ENCODE data around the gene CLDN25. TPM values are rescaled to one million over a fixed set of nuclear protein-coding genes. Genes with fewer than 3 reads are reported as not detected.

The CLDN25 gene
- total and polyA plus RNA-seq, 2 of the 13 experiments (the other 11 are each of a cell fraction or from before 2014, with no cell fraction given) = not detected

GRCh38 chr11:113730887-113731726 is 48.5 kb upstream of the CLDN25 start (continued):
- TF ChIP-seq ESRRA (CRISPR knock-in tag; IDR thresholded peaks at IDR 0.05; ENCODE audit: low read depth) (peak; percentile 86), ZNF331 (CRISPR knock-in tag; IDR thresholded peaks at IDR 0.05) (0 out of 2 replicates have a peak, but pooled peaks have one; percentile 7)

GRCh38 chr11:113732092-113732491 is 47.5 kb upstream of the CLDN25 start:
- no peaks in the 10 kb centered on the region for H3K9me3 ChIP-seq (ENCODE audit: low read length)
- FAIRE-seq (no peak), DNase-seq (ENCODE audit: low spot score) (no peak), ATAC-seq (no peak)
- ChIA-PET POLR2A (no interaction called here), CTCF (ENCODE audit: low intra/inter-chr PET ratio, low total read pairs) (no interaction called here)
- no TSS peak for BruUV-seq (replicated peaks)
- in situ Hi-C loops (cut with HindIII; ENCODE audit: extremely low pct_ligation_motif_present, low pct_unique_long_range_greater_than_20kb) (loop anchor here (5.0 to 25.0 kb wide), 2 partner anchors 195 to 425 kb away; no protein-coding TSS in a partner anchor), intact Hi-C loops (cut with micrococcal nuclease; ENCODE audit: unreplicated experiment) (loop anchor here (5.0 kb wide), 1 partner anchor 295 kb away; no protein-coding TSS in a partner anchor)
- no peak overlapping the region for H3K27ac ChIP-seq (ENCODE audit: extremely low read length, insufficient read depth, low read length)
- peaks cover 3 to 30% of the 10 kb centered on the region in 2 experiments; a peak in 3 of 5 replicates for H3K36me3 ChIP-seq (replicated peaks in 1 of 2; ENCODE audit: control insufficient read depth in 1 of 2, insufficient read depth in 2 of 2, low read length in 2 of 2)
- H3K9ac ChIP-seq (ENCODE audit: insufficient read depth, low read depth, low read length) = no peak overlapping the region
- no peaks in the 10 kb centered on the region for H3K79me2 ChIP-seq (ENCODE audit: insufficient read depth, low read length)
- no peak overlapping the region for H3K4me2 ChIP-seq (ENCODE audit: low read depth, low read length)
- H3K27me3 ChIP-seq (ENCODE audit: control insufficient read depth in 1 of 2, insufficient read depth in 2 of 2, low read length in 2 of 2) = no peaks in the 10 kb centered on the region
- WGBS (ENCODE audit: low lambda C conversion rate) = 97% methylated on average over 5 of the region's 5 CpGs
- H2AFZ ChIP-seq (ENCODE audit: low read length) = no peak overlapping the region
- no peaks in the 10 kb centered on the region for H3K4me1 ChIP-seq (ENCODE audit: insufficient read depth, low read length)
- no peak for TF ChIP-seq ZBTB7A (CRISPR knock-in tag; IDR thresholded peaks at IDR 0.05)
- TF ChIP-seq EEA1 (CRISPR knock-in tag; IDR thresholded peaks at IDR 0.05; ENCODE audit: borderline replicate concordance) = no peak
- no peak for TF ChIP-seq SMAD9 (CRISPR knock-in tag; IDR thresholded peaks at IDR 0.05)
- no peak for TF ChIP-seq ZNF549 (CRISPR knock-in tag; IDR thresholded peaks at IDR 0.05)
- no peak for TF ChIP-seq JUN (CRISPR knock-in tag; IDR thresholded peaks at IDR 0.05)
- TF ChIP-seq AFF4 (CRISPR knock-in tag; IDR thresholded peaks at IDR 0.05) = no peak
- no peak for TF ChIP-seq SALL2 (CRISPR knock-in tag; IDR thresholded peaks at IDR 0.05)
- no peaks in the 10 kb centered on the region for H4K20me1 ChIP-seq (ENCODE audit: insufficient read depth, low read length)
- no peak overlapping the region for H3K4me3 ChIP-seq (replicated peaks in 1 of 3; ENCODE audit: insufficient read depth in 1 of 3, low read depth in 2 of 3, low read length in 3 of 3)
